ENCODE measurements around the gene HSFX3.
"Not testable (repeated sequence)": the region's sequence is repeated elsewhere in the genome, so short reads cannot be mapped to it uniquely, and the experiment has no call there.

GRCh38 chrX:149503446-149503845, 46.3 kb downstream of the HSFX3 start:
- TF ChIP-seq CTCF, POLR2A (IDR thresholded peaks at IDR 0.05): not testable (repeated sequence)
